WTC11 (cell line): ENCODE results near the gene RANBP6. TPM values are rescaled to one million over a fixed set of nuclear protein-coding genes. Genes with fewer than 3 reads are reported as not detected.

Source experiments
- ATAC-seq: fragments of 200-7000 bp; cut with Tn5 transposase; 2 replicates; pipeline ENCODE4 v1.10.0; 2021; ENCODE audit warnings: mild to moderate bottlenecking, moderate library complexity
- CTCF ChIA-PET: fragments of 300-600 bp; sonication (Branson Sonifier 250); formaldehyde crosslinking; loops from one replicate; lab custom pipeline; 2021; ENCODE audit warnings: antibody characterized with exemption; lab: Charles Lee
- POLR2A ChIA-PET: fragments of 350-600 bp; sonication (Branson Sonifier 250); formaldehyde crosslinking; loops from one replicate; lab custom pipeline; 2021; ENCODE audit warnings: antibody characterized with exemption; lab: Charles Lee
- DNase-seq: peaks from one replicate; pipeline ENCODE4 v3.0.0; 2021; ENCODE audit warnings: low spot score
- H3K27ac Mint-ChIP-seq: 2 replicates; pipeline ENCODE4 v1.8.0; 2021; ENCODE audit warnings: mixed read lengths
- H3K27me3 Mint-ChIP-seq: 2 replicates; pipeline ENCODE4 v1.8.0; 2021; ENCODE audit warnings: low read depth, mild to moderate bottlenecking, moderate library complexity, mixed read lengths
- H3K36me3 Mint-ChIP-seq: 2 replicates; pipeline ENCODE4 v1.8.0; 2021; ENCODE audit warnings: mixed read lengths
- H3K4me1 Mint-ChIP-seq: 2 replicates; pipeline ENCODE4 v1.8.0; 2022; ENCODE audit warnings: mixed read lengths
- H3K4me3 Mint-ChIP-seq: 2 replicates; pipeline ENCODE4 v1.8.0; 2021; ENCODE audit warnings: mild to moderate bottlenecking, moderate library complexity, mixed read lengths
- H3K9me3 Mint-ChIP-seq: 2 replicates; pipeline ENCODE4 v1.8.0; 2021; ENCODE audit warnings: mixed read lengths
- AFF4 ChIP-seq: sonication (generic); formaldehyde crosslinking; IDR thresholded peaks from 2 replicates; pipeline ENCODE4 v1.8.1; 2023; ENCODE audit warnings: mild to moderate bottlenecking, missing genetic modification reagents, borderline replicate concordance
- ARID4B ChIP-seq: sonication (generic); formaldehyde crosslinking; IDR thresholded peaks from 2 replicates; pipeline ENCODE4 v1.8.0; 2023; ENCODE audit warnings: missing genetic modification reagents, mild to moderate bottlenecking, borderline replicate concordance
- ATF3 ChIP-seq: sonication (generic); formaldehyde crosslinking; conservative IDR thresholded peaks from 2 replicates; pipeline ENCODE4 v1.8.1; 2022; ENCODE audit warnings: mild to moderate bottlenecking, missing genetic modification reagents
- ELF4 ChIP-seq: sonication (generic); formaldehyde crosslinking; IDR thresholded peaks from 2 replicates; pipeline ENCODE4 v1.8.1; 2022; ENCODE audit warnings: low read depth, mild to moderate bottlenecking, moderate library complexity, missing genetic modification reagents
- GTF2I ChIP-seq: fragments of 250-450 bp; sonication (Bioruptor Pico); conservative IDR thresholded peaks from 2 replicates; pipeline ENCODE4 v1.4.0; 2021; ENCODE audit warnings: mild to moderate bottlenecking
- IRF1 ChIP-seq: sonication (generic); formaldehyde crosslinking; IDR thresholded peaks from 2 replicates; pipeline ENCODE4 v1.8.0; 2023; ENCODE audit warnings: missing genetic modification reagents
- JAZF1 ChIP-seq: fragments of 250-450 bp; sonication (Bioruptor Pico); IDR thresholded peaks from 2 replicates; pipeline ENCODE4 v1.9.0; 2021; ENCODE audit warnings: moderate library complexity, mild to moderate bottlenecking, inconsistent platforms
- MLX ChIP-seq: sonication (generic); formaldehyde crosslinking; IDR thresholded peaks from 2 replicates; pipeline ENCODE4 v1.8.1; 2023; ENCODE audit warnings: mild to moderate bottlenecking, missing genetic modification reagents, moderate library complexity
- NFATC4 ChIP-seq: fragments of 250-450 bp; sonication (Bioruptor Pico); IDR thresholded peaks from 2 replicates; pipeline ENCODE4 v1.9.0; 2021; ENCODE audit warnings: mild to moderate bottlenecking
- PREB ChIP-seq: sonication (generic); formaldehyde crosslinking; IDR thresholded peaks from 2 replicates; pipeline ENCODE4 v1.8.1; 2022; ENCODE audit warnings: mild to moderate bottlenecking, missing genetic modification reagents, moderate library complexity, borderline replicate concordance
- RORB ChIP-seq: fragments of 250-450 bp; sonication (Bioruptor Pico); IDR thresholded peaks from 2 replicates; pipeline ENCODE4 v1.9.0; 2021; ENCODE audit warnings: mild to moderate bottlenecking
- STAT6 ChIP-seq: sonication (generic); formaldehyde crosslinking; conservative IDR thresholded peaks from 2 replicates; pipeline ENCODE4 v1.8.1; 2023; ENCODE audit warnings: mild to moderate bottlenecking, low read depth, missing genetic modification reagents, moderate library complexity
- TCF7 ChIP-seq: sonication (generic); formaldehyde crosslinking; IDR thresholded peaks from 2 replicates; pipeline ENCODE4 v1.8.0; 2022; ENCODE audit warnings: mild to moderate bottlenecking, low read depth, missing genetic modification reagents, moderate library complexity
- TEAD4 ChIP-seq: sonication (generic); formaldehyde crosslinking; IDR thresholded peaks from 2 replicates; pipeline ENCODE4 v1.8.0; 2022; ENCODE audit warnings: mild to moderate bottlenecking, missing genetic modification reagents
- TP53 ChIP-seq: sonication (generic); formaldehyde crosslinking; IDR thresholded peaks from 2 replicates; pipeline ENCODE4 v1.8.1; 2023; ENCODE audit warnings: mild to moderate bottlenecking, missing genetic modification reagents
- USF2 ChIP-seq: sonication (generic); formaldehyde crosslinking; IDR thresholded peaks from 2 replicates; pipeline ENCODE4 v1.8.1; 2023; ENCODE audit warnings: mild to moderate bottlenecking, missing genetic modification reagents, moderate library complexity
- ZBTB43 ChIP-seq: sonication (generic); formaldehyde crosslinking; IDR thresholded peaks from 2 replicates; pipeline ENCODE4 v1.8.1; 2023; ENCODE audit warnings: mild to moderate bottlenecking, missing genetic modification reagents
- ZNF425 ChIP-seq: fragments of 250-450 bp; sonication (Bioruptor Pico); conservative IDR thresholded peaks from 2 replicates; pipeline ENCODE4 v1.9.0; 2021; ENCODE audit warnings: mild to moderate bottlenecking
- total RNA-seq: library from RNA; stranded (reverse); gene quantifications from 3 replicates; pipeline ENCODE4 v1.2.3, GENCODE V29; 2021

Gene RANBP6
- total RNA-seq, 1 experiment from 2014 or later, result 20.1 TPM

- H3K9me3 Mint-ChIP-seq, result peaks cover 11% of the 10 kb centered on the region
- POLR2A ChIA-PET, result no interaction called here
- CTCF ChIA-PET, result interaction anchor here (0.8 to 2.2 kb wide), 4 partner anchors 10 to 251 kb away, joined by 3 to 73 read pairs (median 6); no protein-coding TSS in a partner anchor
- no peak for DNase-seq
- no peaks in the 10 kb centered on the region for H3K36me3 Mint-ChIP-seq
- H3K4me3 Mint-ChIP-seq, result no peak overlapping the region
- peaks cover 8% of the 10 kb centered on the region for H3K4me1 Mint-ChIP-seq
- no peak overlapping the region for H3K27ac Mint-ChIP-seq
- no peak for ATAC-seq
- H3K27me3 Mint-ChIP-seq, result peaks cover 8% of the 10 kb centered on the region; the same call in 1 of the 2 replicates
- TF ChIP-seq AFF4 (CRISPR knock-in tag) (no peak), NFATC4 (CRISPR knock-in tag) (no peak), ARID4B (CRISPR knock-in tag) (no peak), ZBTB43 (CRISPR knock-in tag) (no peak), ATF3 (no peak), ZNF425 (CRISPR knock-in tag) (no peak), ELF4 (no peak), USF2 (CRISPR knock-in tag) (no peak), PREB (no peak), IRF1 (CRISPR knock-in tag) (no peak), TCF7 (CRISPR knock-in tag) (no peak), MLX (CRISPR knock-in tag) (no peak), RORB (CRISPR knock-in tag) (no peak), TP53 (CRISPR knock-in tag) (no peak), JAZF1 (CRISPR knock-in tag) (no peak), GTF2I (no peak), TEAD4 (no peak), STAT6 (CRISPR knock-in tag) (no peak)
These were observed 40.2 kb upstream of the RANBP6 start for GRCh38 chr9:6055666-6056065.
